Omental fat pad (tissue), 4 donors: Measurements from ENCODE around the gene XPO6. TPM values are rescaled to one million over a fixed set of nuclear protein-coding genes. Genes with fewer than 3 reads are reported as not detected.

ENCODE experiments used
- ATAC-seq: fragments of 150-250 bp; one replicate; pipeline ENCODE4 v1.9.1; 2016; ENCODE audit warnings: mild to moderate bottlenecking, moderate library complexity; ENCODE audit not compliant: low FRiP score
- DNase-seq: peaks from one replicate; pipeline ENCODE4 v3.0.0-alpha.2; 2019; ENCODE audit warnings: low spot score
- total RNA-seq, 4 donors: library from RNA; depleted of rRNA; stranded (reverse); fragments of >200 nt; gene quantifications; one replicate each; pipeline ENCODE4 v1.1.0, GENCODE V29; 2016
- TF ChIP-seq, protein P1 (sequence below), 3 donors: fragments of 450-650 bp; IDR thresholded peaks; one replicate each; pipeline ENCODE4 v1.5.1; 2016 to 2017; ENCODE audit warnings: antibody characterized with exemption in 3 of 3, mild to moderate bottlenecking in 3 of 3, moderate library complexity in 2 of 3

Gene XPO6
- total RNA-seq, 4 donors from 2014 or later = 59.5 to 162 (median 118) TPM

DNA sequence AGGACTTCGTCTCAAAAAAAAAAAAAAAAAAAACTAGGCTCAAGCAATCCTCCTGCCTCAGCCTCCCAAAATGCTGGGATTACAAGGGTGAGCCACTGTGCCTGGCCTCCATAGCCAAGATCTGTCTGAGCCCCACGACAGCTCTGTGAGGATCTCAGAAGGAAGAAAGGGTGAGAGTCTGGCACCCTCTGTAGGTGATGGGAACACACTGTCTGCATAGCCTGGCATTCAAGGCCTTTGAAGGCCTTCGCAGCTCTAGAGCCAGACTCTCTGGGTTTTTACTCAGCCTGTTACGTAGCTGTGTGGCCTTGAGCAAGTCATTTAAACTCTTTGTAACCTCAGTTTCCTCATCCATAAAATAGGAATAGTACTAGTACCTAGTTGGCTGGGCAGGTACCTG lies 6.3 kb upstream of the XPO6 start:
- no peak for DNase-seq
- TF ChIP-seq, protein P1, sequence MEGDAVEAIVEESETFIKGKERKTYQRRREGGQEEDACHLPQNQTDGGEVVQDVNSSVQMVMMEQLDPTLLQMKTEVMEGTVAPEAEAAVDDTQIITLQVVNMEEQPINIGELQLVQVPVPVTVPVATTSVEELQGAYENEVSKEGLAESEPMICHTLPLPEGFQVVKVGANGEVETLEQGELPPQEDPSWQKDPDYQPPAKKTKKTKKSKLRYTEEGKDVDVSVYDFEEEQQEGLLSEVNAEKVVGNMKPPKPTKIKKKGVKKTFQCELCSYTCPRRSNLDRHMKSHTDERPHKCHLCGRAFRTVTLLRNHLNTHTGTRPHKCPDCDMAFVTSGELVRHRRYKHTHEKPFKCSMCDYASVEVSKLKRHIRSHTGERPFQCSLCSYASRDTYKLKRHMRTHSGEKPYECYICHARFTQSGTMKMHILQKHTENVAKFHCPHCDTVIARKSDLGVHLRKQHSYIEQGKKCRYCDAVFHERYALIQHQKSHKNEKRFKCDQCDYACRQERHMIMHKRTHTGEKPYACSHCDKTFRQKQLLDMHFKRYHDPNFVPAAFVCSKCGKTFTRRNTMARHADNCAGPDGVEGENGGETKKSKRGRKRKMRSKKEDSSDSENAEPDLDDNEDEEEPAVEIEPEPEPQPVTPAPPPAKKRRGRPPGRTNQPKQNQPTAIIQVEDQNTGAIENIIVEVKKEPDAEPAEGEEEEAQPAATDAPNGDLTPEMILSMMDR (IDR thresholded peaks at IDR 0.05) = no peak
- ATAC-seq = no peak

DNA sequence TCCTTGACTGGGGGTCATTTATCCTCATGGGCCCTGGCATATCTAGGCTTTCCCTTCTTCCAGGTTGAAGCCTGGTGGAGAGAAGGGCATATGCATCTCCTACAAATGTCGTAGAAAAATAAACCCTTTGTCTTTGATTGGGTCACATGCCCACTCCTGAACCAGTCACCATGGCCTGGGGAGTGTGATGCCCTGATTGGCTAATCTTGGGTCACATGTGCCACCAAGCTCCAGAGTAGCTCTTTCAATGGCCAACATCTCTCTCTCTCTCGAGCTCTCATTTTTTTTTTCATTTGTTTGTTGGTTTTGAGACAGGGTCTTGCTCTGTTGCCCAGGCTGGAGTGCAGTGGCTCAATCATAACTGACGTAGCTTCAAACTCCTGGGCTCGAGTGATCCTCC lies 5.6 kb upstream of the XPO6 start:
- TF ChIP-seq, protein P1 (IDR thresholded peaks at IDR 0.05) = no peak
- DNase-seq = no peak
- no peak for ATAC-seq

GRCh38 chr16:28213396-28213795 lies 1.6 kb upstream of the XPO6 start:
- TF ChIP-seq, protein P1 (IDR thresholded peaks at IDR 0.05) = no peak
- DNase-seq = no peak
- no peak for ATAC-seq

- no peak for ATAC-seq
- no peak for DNase-seq
- TF ChIP-seq, protein P1 (IDR thresholded peaks at IDR 0.05) = no peak
Measured at GRCh38 chr16:28212532-28212873, 738 bp upstream of the XPO6 start.

GRCh38 chr16:28210979-28211588 lies 681 bp downstream of the XPO6 start:
- peak; percentile 57 for DNase-seq
- ATAC-seq = peak; percentile 76
- TF ChIP-seq, protein P1 (IDR thresholded peaks at IDR 0.05) = no peak

DNA sequence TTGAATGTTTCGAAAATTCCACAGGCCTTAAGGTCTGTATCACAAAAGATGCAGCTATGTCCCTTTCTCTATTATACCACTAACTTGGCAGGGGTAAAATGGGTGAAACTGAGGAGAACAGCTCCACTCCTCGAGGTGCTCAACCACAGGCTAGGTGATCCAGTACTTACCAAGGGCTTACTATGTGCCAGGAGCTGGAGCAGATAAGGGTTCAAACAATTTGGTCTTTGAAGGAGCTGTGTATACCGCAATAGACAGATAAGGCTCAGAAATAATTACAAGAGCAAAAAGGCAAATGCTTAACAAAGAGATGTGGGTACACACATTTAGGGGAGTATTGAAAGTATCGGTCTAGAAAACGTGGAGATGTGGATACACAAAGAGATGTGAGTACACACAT lies 1.5 kb downstream of the XPO6 start:
- no peak for ATAC-seq
- TF ChIP-seq, protein P1 (IDR thresholded peaks at IDR 0.05) = no peak
- DNase-seq = no peak

GRCh38 chr16:28208824-28209223 lies 2.9 kb downstream of the XPO6 start:
- no peak for ATAC-seq
- DNase-seq = no peak
- TF ChIP-seq, protein P1 (IDR thresholded peaks at IDR 0.05) = no peak
